B cell (primary cell): ENCODE measurements around the gene BID. TPM values are rescaled to one million over a fixed set of nuclear protein-coding genes. Genes with fewer than 3 reads are reported as not detected.

ENCODE experiments used
- ATAC-seq: fragments of 200-7000 bp; cut with Tn5 transposase; one replicate; pipeline ENCODE4 v1.10.0; 2021; ENCODE audit warnings: low read depth, mild to moderate bottlenecking, moderate number of reproducible peaks, moderate library complexity
- CTCF ChIA-PET: fragments of 350-600 bp; sonication (Branson Sonifier 250); formaldehyde crosslinking; loops from one replicate; lab custom pipeline; 2021; ENCODE audit warnings: antibody characterized with exemption, inconsistent platforms; lab: Charles Lee
- POLR2A ChIA-PET: fragments of 350-600 bp; sonication (Branson Sonifier 250); formaldehyde crosslinking; loops from one replicate; lab custom pipeline; 2021; ENCODE audit warnings: antibody characterized with exemption; lab: Charles Lee
- DNase-seq: peaks from one replicate; pipeline ENCODE4 v3.0.0; 2013
- H2AFZ ChIP-seq: 2 replicates; pipeline ENCODE4 v1.6.1; 2012; ENCODE audit warnings: mild to moderate bottlenecking, low read depth, low read length; ENCODE audit not compliant: insufficient read depth, poor library complexity, severe bottlenecking
- H3K27ac ChIP-seq, 2 donors: 1 replicate in 1 of 2; 2 replicates in 1 of 2; pipeline ENCODE4 v1.5.1; 2012 to 2013; ENCODE audit warnings: low read length in 2 of 2, mild to moderate bottlenecking in 2 of 2, moderate library complexity in 1 of 2
- H3K27me3 ChIP-seq, 4 experiments: fragments of 200-600 bp in 1 of 4; sonication (generic) in 1 of 4; replicated peaks in 1 of 4; 1 replicate in 2 of 4; 2 replicates in 2 of 4; pipeline versions ENCODE4 v1.6.1 to v1.7.0; 2013 to 2016; ENCODE audit warnings: low read length in 3 of 4, mild to moderate bottlenecking in 2 of 4, mixed read lengths in 1 of 4, moderate library complexity in 1 of 4; ENCODE audit not compliant: insufficient read depth in 4 of 4, control insufficient read depth in 3 of 4; ENCODE audit errors: control extremely low read depth in 1 of 4
- H3K36me3 ChIP-seq, 2 experiments: replicated peaks in 1 of 2; 1 replicate in 1 of 2; 2 replicates in 1 of 2; pipeline versions ENCODE4 v1.6.1 to v1.7.1; 2013; ENCODE audit warnings: low read length in 1 of 2; ENCODE audit not compliant: insufficient read depth in 2 of 2, control insufficient read depth in 1 of 2; ENCODE audit errors: control extremely low read depth in 1 of 2, extremely low read depth in 1 of 2
- H3K4me1 ChIP-seq, 2 donors: fragments of 200-600 bp in 1 of 2; sonication (generic) in 1 of 2; 1 replicate in 1 of 2; 2 replicates in 1 of 2; pipeline versions ENCODE4 v1.5.1 to v1.6.1; 2013 to 2017; ENCODE audit warnings: low read length in 2 of 2; ENCODE audit not compliant: control insufficient read depth in 2 of 2, insufficient read depth in 2 of 2
- H3K4me2 ChIP-seq: replicated peaks from 2 replicates; pipeline ENCODE3; 2012; ENCODE audit warnings: mild to moderate bottlenecking, low read depth, low read length; ENCODE audit not compliant: poor library complexity, severe bottlenecking
- H3K4me3 ChIP-seq, 5 experiments: fragments of 200-600 bp in 1 of 5; sonication (generic) in 1 of 5; 1 replicate in 3 of 5; 2 replicates in 2 of 5; pipeline versions ENCODE4 v1.5.1 to v1.7.0; 2011 to 2016; ENCODE audit warnings: low read length in 4 of 5, mild to moderate bottlenecking in 4 of 5, low read depth in 2 of 5, control low read depth in 1 of 5, moderate library complexity in 1 of 5; ENCODE audit not compliant: insufficient read depth in 1 of 5; ENCODE audit errors: control extremely low read depth in 1 of 5, extremely low read depth in 1 of 5
- H3K79me2 ChIP-seq: fragments of 200-600 bp; sonication (generic); one replicate; pipeline ENCODE4 v1.6.0; 2016; ENCODE audit warnings: low read length; ENCODE audit not compliant: control insufficient read depth, insufficient read depth
- H3K9ac ChIP-seq: fragments of 200-600 bp; sonication (generic); 2 replicates; pipeline ENCODE4 v1.6.1; 2017; ENCODE audit warnings: mild to moderate bottlenecking, low read length, moderate library complexity
- H3K9me3 ChIP-seq, 3 donors: one replicate each; pipeline versions ENCODE4 v1.6.1 to v1.7.1; 2013; ENCODE audit warnings: low read length in 2 of 3; ENCODE audit not compliant: control insufficient read depth in 2 of 3, insufficient read depth in 1 of 3; ENCODE audit errors: control extremely low read depth in 1 of 3
- H4K20me1 ChIP-seq: 2 replicates; pipeline ENCODE4 v1.6.0; 2012; ENCODE audit warnings: mild to moderate bottlenecking, low read length; ENCODE audit not compliant: insufficient read depth, control insufficient read depth, poor library complexity, severe bottlenecking
- H3K27ac Mint-ChIP-seq: one replicate; pipeline ENCODE4 v1.8.0; 2021; ENCODE audit warnings: mixed read lengths
- H3K27me3 Mint-ChIP-seq: one replicate; pipeline ENCODE4 v1.8.0; 2021; ENCODE audit warnings: mixed read lengths
- H3K4me1 Mint-ChIP-seq: one replicate; pipeline ENCODE4 v1.8.0; 2021; ENCODE audit warnings: mixed read lengths
- H3K4me3 Mint-ChIP-seq: one replicate; pipeline ENCODE4 v1.8.0; 2021; ENCODE audit warnings: mixed read lengths
- H3K9me3 Mint-ChIP-seq: one replicate; pipeline ENCODE4 v1.8.0; 2022; ENCODE audit warnings: mixed read lengths; ENCODE audit not compliant: insufficient read depth
- CTCF ChIP-seq: fragments of 200-600 bp; IDR thresholded peaks from one replicate; pipeline ENCODE4 v1.8.0; 2022; ENCODE audit warnings: antibody characterized with exemption, mild to moderate bottlenecking
- EZH2 ChIP-seq: IDR thresholded peaks from 2 replicates; pipeline ENCODE4 v1.6.1; 2012; ENCODE audit warnings: borderline replicate concordance, low read depth, mild to moderate bottlenecking, moderate library complexity, low read length; ENCODE audit not compliant: insufficient read depth, poor library complexity, severe bottlenecking
- WGBS: methylation state at CpG from one replicate; pipeline ENCODE4 v1.1.5; 2013; ENCODE audit warnings: missing lambda C conversion rate; ENCODE audit not compliant: insufficient coverage; 5-methylcytosine and 5-hydroxymethylcytosine counted together
- intact Hi-C: fragments of 100-400 bp; cut with micrococcal nuclease; formaldehyde crosslinking; loops from one replicate; pipeline ENCODE4 v1.10.0; 2022
- polyA plus RNA-seq: library from polyadenylated mRNA; depleted of rRNA; stranded (reverse); fragments of >200 nt; gene quantifications from 2 replicates; pipeline ENCODE4 v1.2.3, GENCODE V29; 2012
- total RNA-seq, 2 donors: library from RNA; stranded (reverse); fragments of 120-200 nt in 1 of 2; gene quantifications; 1 replicate in 1 of 2; 2 replicates in 1 of 2; pipeline versions ENCODE4 v1.2.3 to v1.2.4, GENCODE V29; 2013 to 2022

Gene BID
- total and polyA plus RNA-seq, 2 donors (not counting 1 experiment from before 2014, with no cell fraction given), result 17.5 to 23.3 TPM

- no peaks in the 10 kb centered on the region for H3K79me2 ChIP-seq
- ATAC-seq (no peak), DNase-seq (no peak)
- no peak for TF ChIP-seq EZH2
- no peak for TF ChIP-seq CTCF
- no peak overlapping the region for H3K4me2 ChIP-seq
- no peak overlapping the region for H3K27ac ChIP-seq
- no peak overlapping the region for H3K9ac ChIP-seq
- no peaks in the 10 kb centered on the region for H3K4me1 ChIP-seq
- H3K27ac Mint-ChIP-seq, result no peak overlapping the region
- no peaks in the 10 kb centered on the region for H3K27me3 ChIP-seq
- H3K4me3 Mint-ChIP-seq, result no peak overlapping the region
- no peaks in the 10 kb centered on the region for H3K27me3 Mint-ChIP-seq
- ChIA-PET POLR2A (no interaction called here), CTCF (no interaction called here)
- H2AFZ ChIP-seq, result no peak overlapping the region
- no peaks in the 10 kb centered on the region for H3K4me1 Mint-ChIP-seq
- intact Hi-C loops, result no loop called here
- H4K20me1 ChIP-seq, result no peaks in the 10 kb centered on the region
- WGBS, result no CpG with 5 or more reads among the region's 2 CpGs
- no peaks in the 10 kb centered on the region for H3K9me3 Mint-ChIP-seq
- H3K36me3 ChIP-seq, result peaks cover 6 to 35% of the 10 kb centered on the region in 2 experiments
- H3K4me3 ChIP-seq, result no peak overlapping the region
- no peaks in the 10 kb centered on the region for H3K9me3 ChIP-seq
These were observed 80.1 kb downstream of the BID start for GRCh38 chr22:17694193-17694592.

- no peaks in the 10 kb centered on the region for H3K9me3 ChIP-seq
- H4K20me1 ChIP-seq, result no peaks in the 10 kb centered on the region
- H3K9ac ChIP-seq, result no peak overlapping the region
- no peaks in the 10 kb centered on the region for H3K27me3 ChIP-seq
- H3K4me1 Mint-ChIP-seq, result no peaks in the 10 kb centered on the region
- H3K27me3 Mint-ChIP-seq, result no peaks in the 10 kb centered on the region
- H2AFZ ChIP-seq, result no peak overlapping the region
- no peak overlapping the region for H3K27ac ChIP-seq
- DNase-seq (no peak), ATAC-seq (no peak)
- H3K79me2 ChIP-seq, result no peaks in the 10 kb centered on the region
- no peak overlapping the region for H3K27ac Mint-ChIP-seq
- intact Hi-C loops, result no loop called here
- no peak overlapping the region for H3K4me2 ChIP-seq
- no peak overlapping the region for H3K4me3 Mint-ChIP-seq
- H3K4me3 ChIP-seq, result no peak overlapping the region
- TF ChIP-seq EZH2 (no peak), CTCF (no peak)
- POLR2A ChIA-PET, result no interaction called here
- H3K4me1 ChIP-seq, result no peaks in the 10 kb centered on the region
- WGBS, result no CpG with 5 or more reads among the region's 4 CpGs
- no peaks in the 10 kb centered on the region for H3K9me3 Mint-ChIP-seq
- CTCF ChIA-PET, result no interaction called here
- H3K36me3 ChIP-seq, result peaks cover 7 to 39% of the 10 kb centered on the region in 2 experiments
These were observed 81.4 kb downstream of the BID start for GRCh38 chr22:17692841-17693240.
